Trophoblast cell (in vitro differentiated cells and primary cell): Measurements from ENCODE around the gene FCGR2B.

Experiments
- DNase-seq, 2 donors: peaks; one replicate each; pipeline ENCODE4 v3.0.0-alpha.2; 2016
- H2AFZ ChIP-seq: 2 replicates; pipeline ENCODE4 v1.6.1; 2013; ENCODE audit warnings: low read length, moderate library complexity, mild to moderate bottlenecking; ENCODE audit not compliant: insufficient read depth, poor library complexity
- H2AK5ac ChIP-seq: 2 replicates; pipeline ENCODE4 v1.6.1; 2013; ENCODE audit warnings: mild to moderate bottlenecking, low read length
- H2BK120ac ChIP-seq: 2 replicates; pipeline ENCODE4 v1.6.1; 2013; ENCODE audit warnings: low read length, mild to moderate bottlenecking, moderate library complexity; ENCODE audit not compliant: insufficient read depth, poor library complexity
- H2BK12ac ChIP-seq: 2 replicates; pipeline ENCODE4 v1.6.1; 2013; ENCODE audit warnings: mild to moderate bottlenecking, low read length, moderate library complexity
- H2BK5ac ChIP-seq: 2 replicates; pipeline ENCODE4 v1.6.1; 2013; ENCODE audit warnings: low read length, low read depth, moderate library complexity, mild to moderate bottlenecking; ENCODE audit not compliant: poor library complexity
- H3K14ac ChIP-seq: 2 replicates; pipeline ENCODE4 v1.6.1; 2013; ENCODE audit warnings: mild to moderate bottlenecking, low read length
- H3K18ac ChIP-seq: 2 replicates; pipeline ENCODE4 v1.6.1; 2013; ENCODE audit warnings: mild to moderate bottlenecking, low read length
- H3K23ac ChIP-seq: 2 replicates; pipeline ENCODE4 v1.6.1; 2013; ENCODE audit warnings: low read length
- H3K27ac ChIP-seq: 2 replicates; pipeline ENCODE4 v1.5.1; 2013; ENCODE audit warnings: low read depth, mild to moderate bottlenecking, inconsistent platforms, low read length, moderate library complexity
- H3K27me3 ChIP-seq: 2 replicates; pipeline ENCODE4 v1.6.1; 2013; ENCODE audit warnings: inconsistent platforms, mild to moderate bottlenecking, low read length, moderate library complexity; ENCODE audit not compliant: insufficient read depth
- H3K36me3 ChIP-seq, 2 experiments: 1 replicate in 1 of 2; 2 replicates in 1 of 2; pipeline ENCODE4 v1.6.1; 2013; ENCODE audit warnings: low read length in 2 of 2, mild to moderate bottlenecking in 2 of 2, moderate library complexity in 1 of 2; ENCODE audit not compliant: insufficient read depth in 2 of 2, control insufficient read depth in 1 of 2
- H3K4ac ChIP-seq: 2 replicates; pipeline ENCODE4 v1.6.1; 2013; ENCODE audit warnings: low read depth, mild to moderate bottlenecking, low read length, moderate library complexity
- H3K4me1 ChIP-seq, 2 experiments: 1 replicate in 1 of 2; 2 replicates in 1 of 2; pipeline ENCODE4 v1.6.1; 2013; ENCODE audit warnings: low read length in 2 of 2, mild to moderate bottlenecking in 2 of 2, moderate library complexity in 1 of 2; ENCODE audit not compliant: insufficient read depth in 2 of 2, control insufficient read depth in 1 of 2
- H3K4me2 ChIP-seq: 2 replicates; pipeline ENCODE4 v1.6.1; 2013; ENCODE audit warnings: inconsistent platforms, mild to moderate bottlenecking, low read length, moderate library complexity
- H3K4me3 ChIP-seq: 2 replicates; pipeline ENCODE4 v1.5.1; 2013; ENCODE audit warnings: mild to moderate bottlenecking, low read depth, low read length, inconsistent platforms
- H3K79me1 ChIP-seq: one replicate; pipeline ENCODE4 v1.6.1; 2013; ENCODE audit warnings: low read length
- H3K79me2 ChIP-seq: 2 replicates; pipeline ENCODE4 v1.6.1; 2013; ENCODE audit warnings: low read length, mild to moderate bottlenecking; ENCODE audit not compliant: control insufficient read depth, insufficient read depth, poor library complexity
- H3K9ac ChIP-seq: 2 replicates; pipeline ENCODE4 v1.6.1; 2013; ENCODE audit warnings: mild to moderate bottlenecking, low read length
- H3K9me3 ChIP-seq: 2 replicates; pipeline ENCODE4 v1.6.1; 2013; ENCODE audit warnings: low read depth, mild to moderate bottlenecking, control low read depth, inconsistent platforms, low read length; ENCODE audit not compliant: insufficient read depth
- H4K12ac ChIP-seq: 2 replicates; pipeline ENCODE4 v1.6.1; 2013; ENCODE audit warnings: low read depth, mild to moderate bottlenecking, low read length, moderate library complexity
- H4K8ac ChIP-seq: 2 replicates; pipeline ENCODE4 v1.6.1; 2013; ENCODE audit warnings: low read depth, mild to moderate bottlenecking, low read length, moderate library complexity
- H4K91ac ChIP-seq: one replicate; pipeline ENCODE4 v1.6.1; 2013; ENCODE audit warnings: low read depth, mild to moderate bottlenecking, low read length, moderate library complexity
- WGBS: extraction: QIAGEN DNeasy Blood & Tissue Kit; methylation state at CpG from one replicate; pipeline ENCODE4 v1.1.7; 2013; ENCODE audit warnings: missing lambda C conversion rate; ENCODE audit not compliant: insufficient read length, insufficient coverage; ENCODE audit errors: extremely low coverage; 5-methylcytosine and 5-hydroxymethylcytosine counted together

Gene FCGR2B

DNA sequence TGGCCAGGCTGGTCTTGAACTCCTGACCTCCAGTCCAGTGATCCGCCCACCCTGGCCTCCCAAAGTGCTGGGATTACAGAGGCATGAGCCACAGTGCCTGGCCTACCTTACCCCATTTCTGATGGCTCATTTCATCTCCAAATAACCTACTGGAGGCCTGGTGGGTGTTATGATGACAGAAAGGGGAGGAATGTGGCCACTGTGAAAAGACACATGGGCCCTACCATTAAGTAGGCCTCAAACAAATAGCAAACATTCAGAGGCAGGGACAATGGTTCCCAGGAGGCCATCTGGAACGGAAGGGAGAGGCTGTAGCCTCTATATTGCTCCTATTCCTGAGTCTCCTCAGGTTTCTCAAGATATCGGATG is 43.2 kb downstream of the FCGR2B start:
- Histone ChIP-seq H3K18ac (no peak overlapping the region), H3K14ac (no peak overlapping the region), H3K9me3 (no peaks in the 10 kb centered on the region), H2BK120ac (no peak overlapping the region), H3K9ac (no peak overlapping the region), H3K79me2 (no peaks in the 10 kb centered on the region), H2BK5ac (no peak overlapping the region), H3K4me3 (no peak overlapping the region), H3K4ac (no peak overlapping the region), H4K91ac (no peak overlapping the region), H2BK12ac (no peak overlapping the region), H3K4me1 (peaks cover 0 to 3% of the 10 kb centered on the region in 2 experiments), H3K27ac (no peak overlapping the region), H4K8ac (no peak overlapping the region), H3K23ac (no peak overlapping the region), H3K36me3 (no peaks in the 10 kb centered on the region), H3K79me1 (no peaks in the 10 kb centered on the region), H4K12ac (no peak overlapping the region), H2AFZ (no peak overlapping the region), H2AK5ac (no peak overlapping the region), H3K4me2 (no peak overlapping the region), H3K27me3 (no peaks in the 10 kb centered on the region)
- WGBS = no CpG with 5 or more reads among the region's 3 CpGs
- no peak for DNase-seq

DNA sequence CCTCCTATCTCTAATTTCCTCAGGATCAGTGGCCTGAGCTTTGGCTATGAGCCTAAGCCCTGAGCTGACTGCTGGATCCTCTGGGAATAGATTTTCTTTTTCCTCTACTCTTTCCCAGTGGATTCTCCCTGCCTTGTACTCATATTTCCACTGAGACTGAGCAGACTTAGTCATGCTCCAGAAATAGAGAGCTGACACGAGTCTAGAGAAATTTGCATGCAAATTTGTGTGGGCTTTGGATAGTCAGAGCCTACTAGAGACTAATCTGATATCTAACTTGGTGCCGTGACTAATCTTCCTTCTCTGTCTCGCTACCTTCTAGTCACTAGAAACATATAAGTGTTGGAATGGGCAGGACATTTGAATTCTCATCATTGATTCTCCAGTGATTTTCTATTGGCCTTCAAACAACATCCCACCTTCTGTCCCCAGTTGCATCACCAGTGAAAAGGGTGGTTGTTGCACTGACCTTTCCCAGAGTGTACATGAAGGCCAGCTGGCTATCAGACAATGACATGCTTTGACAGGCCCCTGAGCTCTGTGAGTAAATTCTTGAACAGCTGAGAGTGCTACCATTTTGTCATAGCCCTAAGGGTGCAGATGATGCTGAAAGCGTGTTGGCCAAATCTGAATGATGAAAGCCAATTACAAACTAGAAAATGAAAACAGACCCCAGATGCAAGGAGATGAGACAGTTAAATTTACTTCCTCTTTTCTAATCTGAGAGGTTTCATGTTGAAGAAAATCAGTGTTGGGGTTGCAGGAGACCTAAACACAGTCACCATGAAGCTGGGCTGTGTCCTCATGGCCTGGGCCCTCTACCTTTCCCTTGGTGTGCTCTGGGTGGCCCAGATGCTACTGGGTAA is 43.8 kb downstream of the FCGR2B start, which contains the start of gene FCRLA:
Gene FCRLA, plus strand, starts transcription at position 748 of the 866 bp plus-strand sequence. Its CDS starts 36 bp downstream, at position 784.
- Histone ChIP-seq H2BK120ac (no peak within 1 kb of the TSS), H3K4ac (no peak within 1 kb of the TSS), H3K9ac (no peak within 1 kb of the TSS), H4K12ac (no peak within 1 kb of the TSS), H2AFZ (no peak within 1 kb of the TSS), H3K14ac (no peak within 1 kb of the TSS), H2BK5ac (no peak within 1 kb of the TSS), H3K79me2 (no peaks in the 10 kb centered on the region), H2BK12ac (no peak within 1 kb of the TSS), H3K27ac (no peak within 1 kb of the TSS), H3K79me1 (no peaks in the 10 kb centered on the region), H4K8ac (no peak within 1 kb of the TSS), H3K4me3 (no peak within 1 kb of the TSS), H3K4me1 (peaks cover 0 to 3% of the 10 kb centered on the region in 2 experiments), H3K36me3 (no peaks in the 10 kb centered on the region), H3K9me3 (no peaks in the 10 kb centered on the region), H3K4me2 (no peak within 1 kb of the TSS), H2AK5ac (no peak within 1 kb of the TSS), H3K27me3 (no peaks in the 10 kb centered on the region), H3K18ac (no peak within 1 kb of the TSS), H3K23ac (no peak within 1 kb of the TSS), H4K91ac (no peak within 1 kb of the TSS)
- peak in 1 of 2 donors; percentile 9 for DNase-seq
- no CpG with 5 or more reads among the region's 4 CpGs for WGBS

DNA sequence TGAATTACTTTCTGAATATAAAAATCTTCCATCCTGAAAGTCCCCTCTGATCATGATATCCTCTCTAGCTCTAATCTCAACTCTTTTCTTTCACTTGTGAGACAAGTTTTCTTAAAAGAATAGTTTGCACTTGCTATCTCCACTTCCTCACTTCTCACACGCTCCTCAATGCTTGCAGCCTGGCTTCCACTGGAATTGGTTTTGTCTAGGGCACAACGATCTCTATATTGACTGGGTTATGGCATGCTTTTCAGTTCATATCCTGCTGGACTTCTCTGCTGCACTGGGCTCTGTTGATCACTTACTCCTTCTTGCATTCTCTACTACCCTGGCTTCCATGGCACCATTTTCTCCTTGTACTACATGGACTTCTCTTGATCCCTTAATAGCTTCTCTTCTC is 44.6 kb downstream of the FCGR2B start:
- Histone ChIP-seq H4K12ac (no peak overlapping the region), H3K79me1 (no peaks in the 10 kb centered on the region)
- WGBS = no CpG with 5 or more reads among the region's 2 CpGs

DNA sequence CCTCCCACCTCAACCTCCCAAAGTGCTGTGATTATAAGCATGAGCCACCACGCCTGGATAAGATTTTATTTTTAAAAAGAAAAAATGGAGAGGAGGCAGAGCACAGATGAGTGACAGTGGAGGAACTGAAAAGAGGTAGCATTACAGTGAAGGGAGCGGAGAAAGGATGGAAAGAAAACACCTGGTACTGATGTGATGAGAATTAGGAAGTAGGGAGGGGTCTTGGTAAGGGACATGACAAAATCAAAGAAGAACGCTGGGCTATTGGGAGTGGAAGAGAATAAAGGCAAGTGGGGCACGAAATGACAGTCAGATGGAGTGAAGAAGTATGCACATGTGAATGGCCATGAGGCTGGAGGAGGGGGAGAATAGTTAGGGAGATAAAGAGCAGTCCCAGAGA is 46.4 kb downstream of the FCGR2B start:
- no peak overlapping the region for H2BK120ac ChIP-seq
- no peak overlapping the region for H3K4ac ChIP-seq
- no peak overlapping the region for H3K18ac ChIP-seq
- no peaks in the 10 kb centered on the region for H3K27me3 ChIP-seq
- H3K27ac ChIP-seq = no peak overlapping the region
- WGBS = no CpG with 5 or more reads among the region's 4 CpGs
- no peak overlapping the region for H2AFZ ChIP-seq
- H2BK12ac ChIP-seq = no peak overlapping the region
- no peak overlapping the region for H3K9ac ChIP-seq
- H3K23ac ChIP-seq = no peak overlapping the region
- H3K9me3 ChIP-seq = no peaks in the 10 kb centered on the region
- no peak for DNase-seq
- no peak overlapping the region for H2AK5ac ChIP-seq
- no peak overlapping the region for H4K8ac ChIP-seq
- H3K79me1 ChIP-seq = no peaks in the 10 kb centered on the region
- no peak overlapping the region for H3K4me3 ChIP-seq
- H2BK5ac ChIP-seq = no peak overlapping the region
- peaks cover 0 to 3% of the 10 kb centered on the region in 2 experiments for H3K4me1 ChIP-seq
- no peak overlapping the region for H3K14ac ChIP-seq
- H4K12ac ChIP-seq = no peak overlapping the region
- H3K4me2 ChIP-seq = no peak overlapping the region
- no peaks in the 10 kb centered on the region for H3K36me3 ChIP-seq
- H3K79me2 ChIP-seq = no peaks in the 10 kb centered on the region
- H4K91ac ChIP-seq = no peak overlapping the region

More for the DNA sequence above, 44.6 kb downstream of the FCGR2B start:
- Histone ChIP-seq H3K14ac (no peak overlapping the region), H3K18ac (no peak overlapping the region), H2BK12ac (no peak overlapping the region), H2BK120ac (no peak overlapping the region), H3K4ac (no peak overlapping the region), H2BK5ac (no peak overlapping the region), H4K91ac (no peak overlapping the region), H3K27ac (no peak overlapping the region), H3K9me3 (no peaks in the 10 kb centered on the region), H3K4me3 (no peak overlapping the region), H2AK5ac (no peak overlapping the region), H3K4me2 (no peak overlapping the region), H3K27me3 (no peaks in the 10 kb centered on the region), H3K4me1 (peaks cover 0 to 3% of the 10 kb centered on the region in 2 experiments), H3K36me3 (no peaks in the 10 kb centered on the region), H3K23ac (no peak overlapping the region), H4K8ac (no peak overlapping the region), H3K9ac (no peak overlapping the region), H2AFZ (no peak overlapping the region), H3K79me2 (no peaks in the 10 kb centered on the region)
- DNase-seq = no peak
